Keratinocyte (primary cell): ENCODE results near the gene CADM2. TPM values are rescaled to one million over a fixed set of nuclear protein-coding genes. Genes with fewer than 3 reads are reported as not detected.

Experiments
- DNase-seq: peaks from one replicate; pipeline ENCODE4 v3.0.0-alpha.2; 2011; ENCODE audit warnings: low read depth, missing footprints, low spot score
- FAIRE-seq: peaks from 2 replicates; lab custom pipeline; 2011; peaks lifted over from hg19 to GRCh38; lab: Jason Lieb, UNC
- H2AFZ ChIP-seq: 2 replicates; pipeline ENCODE4 v1.6.0; 2012; ENCODE audit warnings: low read length, control low read depth, inconsistent platforms; ENCODE audit not compliant: control insufficient read depth
- H3K27ac ChIP-seq: 2 replicates; pipeline ENCODE4 v1.5.1; 2011; ENCODE audit warnings: low read length; ENCODE audit not compliant: control insufficient read depth, insufficient read depth
- H3K27me3 ChIP-seq: 3 replicates; pipeline ENCODE4 v1.6.0; 2011; ENCODE audit warnings: low read length; ENCODE audit not compliant: control insufficient read depth, insufficient read depth; ENCODE audit errors: extremely low read depth
- H3K36me3 ChIP-seq, 2 experiments: 2 replicates in 1 of 2; 3 replicates in 1 of 2; pipeline ENCODE4 v1.5.1; 2011; ENCODE audit warnings: low read length in 2 of 2, mild to moderate bottlenecking in 1 of 2; ENCODE audit not compliant: control insufficient read depth in 2 of 2, insufficient read depth in 2 of 2; ENCODE audit errors: extremely low read depth in 1 of 2
- H3K4me1 ChIP-seq: 3 replicates; pipeline ENCODE4 v1.5.1; 2011; ENCODE audit warnings: low read length; ENCODE audit not compliant: control insufficient read depth, insufficient read depth; ENCODE audit errors: extremely low read depth
- H3K4me2 ChIP-seq: 3 replicates; pipeline ENCODE4 v1.6.0; 2011; ENCODE audit warnings: low read depth, low read length; ENCODE audit not compliant: control insufficient read depth, insufficient read depth; ENCODE audit errors: extremely low read depth
- H3K4me3 ChIP-seq, 3 experiments: fragments of 200-600 bp in 1 of 3; sonication (generic) in 1 of 3; 2 replicates in 2 of 3; 3 replicates in 1 of 3; pipeline ENCODE4 v1.5.1; 2011 to 2016; ENCODE audit warnings: low read length in 3 of 3, mild to moderate bottlenecking in 3 of 3, control low read depth in 2 of 3, inconsistent platforms in 1 of 3, low read depth in 1 of 3, mixed read lengths in 1 of 3, mixed run types in 1 of 3, moderate library complexity in 1 of 3; ENCODE audit not compliant: control insufficient read depth in 2 of 3, insufficient read depth in 2 of 3; ENCODE audit errors: extremely low read depth in 1 of 3
- H3K79me2 ChIP-seq: 2 replicates; pipeline ENCODE4 v1.6.0; 2012; ENCODE audit warnings: low read length; ENCODE audit not compliant: control insufficient read depth, insufficient read depth
- H3K9ac ChIP-seq: 3 replicates; pipeline ENCODE4 v1.6.0; 2011; ENCODE audit warnings: low read length; ENCODE audit not compliant: control insufficient read depth, insufficient read depth; ENCODE audit errors: extremely low read depth
- H3K9me1 ChIP-seq: 3 replicates; pipeline ENCODE4 v1.6.0; 2011; ENCODE audit warnings: low read length; ENCODE audit not compliant: control insufficient read depth, insufficient read depth; ENCODE audit errors: extremely low read depth
- H3K9me3 ChIP-seq: 2 replicates; pipeline ENCODE4 v1.5.1; 2012; ENCODE audit warnings: low read depth, low read length; ENCODE audit not compliant: control insufficient read depth
- H4K20me1 ChIP-seq: 3 replicates; pipeline ENCODE4 v1.6.0; 2011; ENCODE audit warnings: low read length; ENCODE audit not compliant: control insufficient read depth, insufficient read depth; ENCODE audit errors: extremely low read depth
- CTCF ChIP-seq, 3 experiments: IDR thresholded peaks in 1 of 3; conservative IDR thresholded peaks in 1 of 3; optimal IDR thresholded peaks in 1 of 3; 2 replicates in 2 of 3; 3 replicates in 1 of 3; pipeline versions ENCODE3 to v1.5.1; 2011; ENCODE audit warnings: low read length in 3 of 3, mild to moderate bottlenecking in 3 of 3, moderate library complexity in 2 of 3, control low read depth in 1 of 3, inconsistent platforms in 1 of 3; ENCODE audit not compliant: insufficient read depth in 2 of 3; ENCODE audit errors: extremely low read depth in 1 of 3
- EZH2 ChIP-seq: IDR thresholded peaks from one replicate; pipeline ENCODE4 v1.6.1; 2012; ENCODE audit warnings: inconsistent platforms, mild to moderate bottlenecking, low read length, moderate library complexity
- dilution Hi-C: fragments of 300-500 bp; cut with MboI; formaldehyde crosslinking; loops from one replicate; pipeline ENCODE4 v1.7.0; 2020; ENCODE audit warnings: low sequenced_read_pairs; ENCODE audit not compliant: extremely low pct_ligation_motif_present
- polyA plus RNA-seq, 5 experiments: library from polyadenylated mRNA; depleted of rRNA in 3 of 5; stranded (reverse) in 3 of 5; stranded (forward) in 1 of 5; unstranded in 1 of 5; fragments of >200 nt; gene quantifications; 1 replicate in 1 of 5; 2 replicates in 3 of 5; 3 replicates in 1 of 5; pipeline versions ENCODE4 v1.2.1 to v1.2.3, GENCODE V29; 2011 to 2012; ENCODE audit warnings: missing spikeins in 2 of 5, low read depth in 1 of 5, low replicate concordance in 1 of 5

CADM2 gene
- polyA plus RNA-seq, 1 donor (not counting 4 experiments of a cell fraction or from before 2014, with no cell fraction given): not detected

DNA sequence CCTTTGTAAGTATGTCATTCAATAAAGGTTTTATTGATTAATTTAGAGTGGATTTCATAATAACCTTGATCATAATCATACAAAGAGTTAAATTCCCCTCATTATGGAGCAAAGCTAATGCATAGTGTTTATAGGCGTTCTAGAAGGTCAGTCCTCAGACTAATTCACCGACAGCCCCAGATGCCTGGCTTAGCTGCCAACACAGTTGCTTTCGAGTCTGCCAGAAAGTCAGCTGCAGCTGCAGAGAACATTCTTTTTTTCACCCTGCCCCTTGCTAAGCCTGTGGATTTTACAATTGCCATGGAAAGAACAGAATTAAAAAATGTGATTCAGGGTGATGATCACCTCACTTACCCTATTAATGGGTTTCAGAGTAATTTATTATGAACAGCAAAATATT is 21.2 kb downstream of the CADM2 start:
- Histone ChIP-seq H3K36me3 (no peaks in the 10 kb centered on the region), H2AFZ (no peak overlapping the region), H3K79me2 (no peaks in the 10 kb centered on the region), H4K20me1 (no peaks in the 10 kb centered on the region), H3K4me1 (no peaks in the 10 kb centered on the region), H3K27ac (no peak overlapping the region), H3K9ac (no peak overlapping the region), H3K27me3 (no peaks in the 10 kb centered on the region), H3K4me2 (no peak overlapping the region), H3K9me3 (no peaks in the 10 kb centered on the region), H3K4me3 (no peak overlapping the region), H3K9me1 (no peaks in the 10 kb centered on the region)
- FAIRE-seq (no peak), DNase-seq (no peak)
- dilution Hi-C loops: no loop called here
- TF ChIP-seq EZH2 (no peak), CTCF (optimal IDR thresholded peaks at IDR 0.05 in 1 of 3, IDR thresholded peaks at IDR 0.05 in 1 of 3, conservative IDR thresholded peaks at IDR 0.05 in 1 of 3; ENCODE audit: extremely low read depth in 1 of 3, insufficient read depth in 2 of 3, low read length in 3 of 3) (no peak)

GRCh38 chr3:84980456-84980855 is 21.7 kb downstream of the CADM2 start:
- no peaks in the 10 kb centered on the region for H3K4me1 ChIP-seq
- no peaks in the 10 kb centered on the region for H3K9me3 ChIP-seq
- no peak overlapping the region for H3K27ac ChIP-seq
- H3K4me3 ChIP-seq: no peak overlapping the region
- no peak for TF ChIP-seq CTCF (optimal IDR thresholded peaks at IDR 0.05 in 1 of 3, IDR thresholded peaks at IDR 0.05 in 1 of 3, conservative IDR thresholded peaks at IDR 0.05 in 1 of 3; ENCODE audit: extremely low read depth in 1 of 3, insufficient read depth in 2 of 3, low read length in 3 of 3)
- no peak for TF ChIP-seq EZH2
- no peak overlapping the region for H2AFZ ChIP-seq
- no peaks in the 10 kb centered on the region for H3K27me3 ChIP-seq
- no peaks in the 10 kb centered on the region for H3K9me1 ChIP-seq
- dilution Hi-C loops: no loop called here
- no peaks in the 10 kb centered on the region for H4K20me1 ChIP-seq
- H3K79me2 ChIP-seq: no peaks in the 10 kb centered on the region
- DNase-seq: no peak
- no peak overlapping the region for H3K9ac ChIP-seq
- no peak for FAIRE-seq
- H3K36me3 ChIP-seq: no peaks in the 10 kb centered on the region
- H3K4me2 ChIP-seq: no peak overlapping the region
